Mesothelial cell of epicardium (in vitro differentiated cells): ENCODE measurements around the gene DUSP10. TPM values are rescaled to one million over a fixed set of nuclear protein-coding genes. Genes with fewer than 3 reads are reported as not detected.
A peak's percentile ranks its signal among the peaks of the same experiment; 100 is the strongest.

Experiments used
- DNase-seq, 2 experiments: peaks; one replicate each; pipeline ENCODE4 v3.0.0; 2021; ENCODE audit warnings: low spot score in 2 of 2; ENCODE audit not compliant: unreplicated experiment in 2 of 2
- H3K27ac Mint-ChIP-seq: 2 replicates; pipeline ENCODE4 v1.8.0; 2021; ENCODE audit warnings: mixed read lengths
- H3K27me3 Mint-ChIP-seq: 2 replicates; pipeline ENCODE4 v1.8.0; 2021; ENCODE audit warnings: low read depth, mixed read lengths
- H3K36me3 Mint-ChIP-seq: 2 replicates; pipeline ENCODE4 v1.8.0; 2021; ENCODE audit warnings: mixed read lengths
- H3K4me1 Mint-ChIP-seq: 2 replicates; pipeline ENCODE4 v1.8.0; 2021; ENCODE audit warnings: mixed read lengths
- H3K4me3 Mint-ChIP-seq: 2 replicates; pipeline ENCODE4 v1.8.0; 2021; ENCODE audit warnings: mild to moderate bottlenecking, moderate library complexity, mixed read lengths
- H3K9me3 Mint-ChIP-seq: 2 replicates; pipeline ENCODE4 v1.8.0; 2021; ENCODE audit warnings: mixed read lengths
- total RNA-seq: library from RNA; stranded (reverse); gene quantifications from 3 replicates; pipeline ENCODE4 v1.2.1, GENCODE V29; 2021
- TF ChIP-seq, protein P1 (sequence below): fragments of 200-600 bp; sonication (generic); IDR thresholded peaks from one replicate; pipeline ENCODE4 v1.5.0; 2021; ENCODE audit warnings: antibody characterized with exemption; ENCODE audit not compliant: unreplicated experiment

Gene DUSP10
- total RNA-seq, 1 donor from 2014 or later = 4.0 TPM

- Mint-ChIP-seq H3K9me3 (no peaks in the 10 kb centered on the region), H3K27ac (peak overlapping the region; percentile 80), H3K4me3 (peak overlapping the region; percentile 70), H3K4me1 (peaks cover 12% of the 10 kb centered on the region), H3K27me3 (peaks cover under 1% of the 10 kb centered on the region), H3K36me3 (no peaks in the 10 kb centered on the region)
- DNase-seq = no peak
- TF ChIP-seq, protein P1, sequence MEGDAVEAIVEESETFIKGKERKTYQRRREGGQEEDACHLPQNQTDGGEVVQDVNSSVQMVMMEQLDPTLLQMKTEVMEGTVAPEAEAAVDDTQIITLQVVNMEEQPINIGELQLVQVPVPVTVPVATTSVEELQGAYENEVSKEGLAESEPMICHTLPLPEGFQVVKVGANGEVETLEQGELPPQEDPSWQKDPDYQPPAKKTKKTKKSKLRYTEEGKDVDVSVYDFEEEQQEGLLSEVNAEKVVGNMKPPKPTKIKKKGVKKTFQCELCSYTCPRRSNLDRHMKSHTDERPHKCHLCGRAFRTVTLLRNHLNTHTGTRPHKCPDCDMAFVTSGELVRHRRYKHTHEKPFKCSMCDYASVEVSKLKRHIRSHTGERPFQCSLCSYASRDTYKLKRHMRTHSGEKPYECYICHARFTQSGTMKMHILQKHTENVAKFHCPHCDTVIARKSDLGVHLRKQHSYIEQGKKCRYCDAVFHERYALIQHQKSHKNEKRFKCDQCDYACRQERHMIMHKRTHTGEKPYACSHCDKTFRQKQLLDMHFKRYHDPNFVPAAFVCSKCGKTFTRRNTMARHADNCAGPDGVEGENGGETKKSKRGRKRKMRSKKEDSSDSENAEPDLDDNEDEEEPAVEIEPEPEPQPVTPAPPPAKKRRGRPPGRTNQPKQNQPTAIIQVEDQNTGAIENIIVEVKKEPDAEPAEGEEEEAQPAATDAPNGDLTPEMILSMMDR = no peak
Measured at GRCh38 chr1:221743416-221744208, 1.7 kb upstream of the DUSP10 start.

GRCh38 chr1:221742555-221743415 lies 896 bp upstream of the DUSP10 start:
- TF ChIP-seq, protein P1 = no peak
- no peaks in the 10 kb centered on the region for H3K9me3 Mint-ChIP-seq
- peak overlapping the region; percentile 80 for H3K27ac Mint-ChIP-seq
- H3K4me3 Mint-ChIP-seq = peak overlapping the region; percentile 70
- H3K4me1 Mint-ChIP-seq = peaks cover 12% of the 10 kb centered on the region
- H3K27me3 Mint-ChIP-seq = peaks cover 3% of the 10 kb centered on the region
- H3K36me3 Mint-ChIP-seq = no peaks in the 10 kb centered on the region
- peak; percentile 42 to 54 for DNase-seq

DNA sequence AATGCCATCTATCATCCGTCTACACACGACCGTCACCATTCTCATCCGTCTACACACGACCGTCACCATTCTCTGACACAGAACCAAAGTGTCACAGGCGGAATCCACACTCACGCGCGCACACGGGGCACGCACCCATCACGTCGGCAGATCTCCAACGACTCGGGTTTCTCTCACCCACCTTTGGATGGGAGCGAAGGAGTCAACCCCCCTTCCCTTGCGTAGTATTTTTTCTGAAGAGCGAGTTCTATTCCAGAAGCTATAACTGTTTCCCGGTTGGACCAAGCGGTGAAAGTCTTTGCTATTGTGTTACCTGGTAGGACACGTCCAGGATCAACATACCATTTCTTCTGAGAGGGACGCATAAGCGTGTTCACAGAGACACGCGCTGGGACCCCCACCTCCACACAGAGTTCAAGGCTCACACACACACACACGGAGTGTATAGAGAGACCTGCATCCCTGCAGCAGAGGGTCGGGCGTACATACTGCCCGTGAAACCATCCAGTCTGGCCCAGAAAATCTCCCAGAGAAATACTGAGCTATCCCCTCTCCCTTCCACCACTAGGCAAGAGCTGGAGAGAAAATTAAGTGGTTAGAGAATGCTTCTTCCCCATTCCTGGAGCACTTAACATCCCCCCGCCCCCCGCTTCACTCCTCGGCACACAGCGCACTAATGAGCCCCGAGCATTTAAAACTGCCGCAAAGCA lies 741 bp downstream of the DUSP10 start:
- Mint-ChIP-seq H3K9me3 (no peaks in the 10 kb centered on the region), H3K27me3 (peaks cover 10% of the 10 kb centered on the region), H3K27ac (no peak overlapping the region), H3K4me1 (peaks cover 12% of the 10 kb centered on the region), H3K36me3 (no peaks in the 10 kb centered on the region), H3K4me3 (no peak overlapping the region)
- no peak for DNase-seq
- TF ChIP-seq, protein P1 = no peak

- H3K9me3 Mint-ChIP-seq = no peaks in the 10 kb centered on the region
- H3K4me3 Mint-ChIP-seq = no peak overlapping the region
- H3K36me3 Mint-ChIP-seq = no peaks in the 10 kb centered on the region
- peaks cover 12% of the 10 kb centered on the region for H3K4me1 Mint-ChIP-seq
- TF ChIP-seq, protein P1 = no peak
- peaks cover 10% of the 10 kb centered on the region for H3K27me3 Mint-ChIP-seq
- no peak overlapping the region for H3K27ac Mint-ChIP-seq
- no peak for DNase-seq
Measured at GRCh38 chr1:221740369-221740992, 1.4 kb downstream of the DUSP10 start.

DNA sequence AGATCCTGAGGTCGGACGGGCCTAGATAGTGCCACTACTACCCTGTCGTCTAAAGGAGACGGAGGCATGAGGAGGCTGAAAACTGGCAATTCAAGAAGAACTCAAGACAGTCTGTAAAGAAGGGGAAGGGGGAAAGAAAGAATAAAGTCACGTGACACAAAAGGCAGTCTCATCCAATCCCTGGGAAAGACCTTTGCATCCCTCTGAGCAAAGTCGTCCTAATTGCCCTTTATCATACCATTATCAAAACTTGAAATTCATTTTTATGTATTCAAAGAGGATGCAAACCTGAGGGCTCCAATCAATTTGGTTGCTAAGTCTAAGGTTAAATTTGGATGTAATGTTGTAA lies 2.2 kb downstream of the DUSP10 start:
- peaks cover 12% of the 10 kb centered on the region for H3K4me1 Mint-ChIP-seq
- no peaks in the 10 kb centered on the region for H3K36me3 Mint-ChIP-seq
- no peak overlapping the region for H3K27ac Mint-ChIP-seq
- H3K27me3 Mint-ChIP-seq = peaks cover 10% of the 10 kb centered on the region
- DNase-seq = no peak
- no peak overlapping the region for H3K4me3 Mint-ChIP-seq
- no peaks in the 10 kb centered on the region for H3K9me3 Mint-ChIP-seq
- TF ChIP-seq, protein P1 = no peak
